HT-29 (cell line): ENCODE measurements around the gene C1orf159. TPM values are rescaled to one million over a fixed set of nuclear protein-coding genes. Genes with fewer than 3 reads are reported as not detected.
"Not testable (repeated sequence)": the region's sequence is repeated elsewhere in the genome, so short reads cannot be mapped to it uniquely, and the experiment has no call there.

Experiments
- DNase-seq: peaks from one replicate; pipeline ENCODE4 v3.0.0-alpha.2; 2015; ENCODE audit warnings: low spot score
- total RNA-seq: library from RNA; depleted of rRNA; stranded (reverse); fragments of >200 nt; shearing (Covaris generic); gene quantifications from 2 replicates; pipeline ENCODE4 v1.2.3, GENCODE V29; 2014; rRNA removed

C1orf159 gene
- 61.4 and 67.6 TPM in 2 replicates for total RNA-seq

GRCh38 chr1:1115786-1116700 lies at the start of gene C1orf159:
Gene C1orf159 (minus strand): TSS chr1:1116089. CDS start chr1:1091543, 24,546 bp downstream.
- DNase-seq: peak; percentile 98

GRCh38 chr1:1165485-1165884 lies 49.6 kb upstream of the C1orf159 start:
- DNase-seq: peak; percentile 53

- DNase-seq: peak; percentile 52
Observed at GRCh38 chr1:1164701-1165451, 49.0 kb upstream of the C1orf159 start.

GRCh38 chr1:1164361-1164700 lies 48.4 kb upstream of the C1orf159 start:
- peak; percentile 29 for DNase-seq

GRCh38 chr1:1163538-1164070 lies 47.7 kb upstream of the C1orf159 start:
- peak; percentile 58 for DNase-seq

- peak; percentile 97 for DNase-seq
Observed at GRCh38 chr1:1162597-1163537, 47.0 kb upstream of the C1orf159 start.

GRCh38 chr1:1161683-1162079 lies 45.8 kb upstream of the C1orf159 start:
- DNase-seq: no peak

- no peak for DNase-seq
Observed at GRCh38 chr1:1161078-1161682, 45.3 kb upstream of the C1orf159 start.

- no peak for DNase-seq
Observed at GRCh38 chr1:1160281-1160930, 44.5 kb upstream of the C1orf159 start.

GRCh38 chr1:1157914-1158710 lies 42.2 kb upstream of the C1orf159 start:
- DNase-seq: peak; percentile 94

- DNase-seq: peak; percentile 96
Observed at GRCh38 chr1:1157426-1157913, 41.6 kb upstream of the C1orf159 start.

GRCh38 chr1:1157033-1157365 lies 41.1 kb upstream of the C1orf159 start:
- DNase-seq: peak; percentile 55

GRCh38 chr1:1156140-1157032 lies 40.5 kb upstream of the C1orf159 start:
- no peak for DNase-seq

- no peak for DNase-seq
Observed at GRCh38 chr1:1155258-1155657, 39.4 kb upstream of the C1orf159 start.

GRCh38 chr1:1153874-1154273 lies 38.0 kb upstream of the C1orf159 start:
- DNase-seq: no peak

GRCh38 chr1:1153215-1153614 lies 37.3 kb upstream of the C1orf159 start:
- not testable (repeated sequence) for DNase-seq

GRCh38 chr1:1152431-1152830 lies 36.5 kb upstream of the C1orf159 start:
- DNase-seq: not testable (repeated sequence)

GRCh38 chr1:1151306-1151705 lies 35.4 kb upstream of the C1orf159 start:
- DNase-seq: no peak
